Glutamatergic neuron (in vitro differentiated cells): ENCODE results near the gene PRKCH. TPM values are rescaled to one million over a fixed set of nuclear protein-coding genes. Genes with fewer than 3 reads are reported as not detected.

Experiments
- DNase-seq: peaks from one replicate; pipeline ENCODE4 v3.0.0; 2022
- H3K27ac Mint-ChIP-seq: one replicate; pipeline ENCODE4 v1.8.0; 2020; ENCODE audit warnings: mild to moderate bottlenecking, mixed read lengths, inconsistent platforms; ENCODE audit not compliant: unreplicated experiment
- H3K27me3 Mint-ChIP-seq: one replicate; pipeline ENCODE4 v1.8.0; 2020; ENCODE audit warnings: mild to moderate bottlenecking, moderate library complexity, mixed read lengths, inconsistent platforms; ENCODE audit not compliant: unreplicated experiment
- H3K36me3 Mint-ChIP-seq: one replicate; pipeline ENCODE4 v1.8.0; 2020; ENCODE audit warnings: mild to moderate bottlenecking, mixed read lengths, inconsistent platforms; ENCODE audit not compliant: unreplicated experiment
- H3K4me1 Mint-ChIP-seq: one replicate; pipeline ENCODE4 v1.8.0; 2020; ENCODE audit warnings: mild to moderate bottlenecking, low read depth, mixed read lengths, inconsistent platforms; ENCODE audit not compliant: unreplicated experiment
- H3K4me3 Mint-ChIP-seq: one replicate; pipeline ENCODE4 v1.8.0; 2020; ENCODE audit warnings: mild to moderate bottlenecking, mixed read lengths, inconsistent platforms; ENCODE audit not compliant: unreplicated experiment
- H3K9me3 Mint-ChIP-seq: one replicate; pipeline ENCODE4 v1.8.0; 2020; ENCODE audit warnings: mild to moderate bottlenecking, moderate library complexity, mixed read lengths, inconsistent platforms; ENCODE audit not compliant: unreplicated experiment
- CTCF ChIP-seq: fragments of 200-600 bp; sonication (generic); IDR thresholded peaks from one replicate; pipeline ENCODE4 v1.5.0; 2021; ENCODE audit not compliant: partially characterized antibody, unreplicated experiment
- total RNA-seq: library from RNA; stranded (reverse); fragmentation: NEBNext Ultra II Directional; extraction: Animal tissue kit (Norgen Biotek cat#: 25700); gene quantifications from one replicate; pipeline ENCODE4 v1.2.1, GENCODE V29; 2021; ENCODE audit not compliant: unreplicated experiment

The PRKCH gene
- total RNA-seq, 1 donor from 2014 or later = 0.54 TPM

- Mint-ChIP-seq H3K4me1 (no peaks in the 10 kb centered on the region), H3K4me3 (no peak overlapping the region), H3K36me3 (no peaks in the 10 kb centered on the region), H3K27me3 (peaks cover 2% of the 10 kb centered on the region), H3K9me3 (no peaks in the 10 kb centered on the region), H3K27ac (no peak overlapping the region)
- no peak for DNase-seq
- TF ChIP-seq CTCF = no peak
Observed at GRCh38 chr14:61555056-61555838, 233.9 kb downstream of the PRKCH start.

GRCh38 chr14:61556455-61556854 is 235.1 kb downstream of the PRKCH start:
- no peaks in the 10 kb centered on the region for H3K36me3 Mint-ChIP-seq
- H3K27me3 Mint-ChIP-seq = peaks cover 2% of the 10 kb centered on the region
- peaks cover 3% of the 10 kb centered on the region for H3K4me1 Mint-ChIP-seq
- H3K9me3 Mint-ChIP-seq = no peaks in the 10 kb centered on the region
- DNase-seq = no peak
- no peak overlapping the region for H3K27ac Mint-ChIP-seq
- TF ChIP-seq CTCF = no peak
- H3K4me3 Mint-ChIP-seq = no peak overlapping the region

GRCh38 chr14:61557262-61557661 is 235.9 kb downstream of the PRKCH start:
- H3K4me3 Mint-ChIP-seq = no peak overlapping the region
- H3K27ac Mint-ChIP-seq = no peak overlapping the region
- no peaks in the 10 kb centered on the region for H3K36me3 Mint-ChIP-seq
- TF ChIP-seq CTCF = no peak
- H3K4me1 Mint-ChIP-seq = peaks cover 9% of the 10 kb centered on the region
- DNase-seq = no peak
- no peaks in the 10 kb centered on the region for H3K27me3 Mint-ChIP-seq
- no peaks in the 10 kb centered on the region for H3K9me3 Mint-ChIP-seq

- peaks cover 9% of the 10 kb centered on the region for H3K4me1 Mint-ChIP-seq
- H3K4me3 Mint-ChIP-seq = no peak overlapping the region
- H3K27me3 Mint-ChIP-seq = no peaks in the 10 kb centered on the region
- no peaks in the 10 kb centered on the region for H3K36me3 Mint-ChIP-seq
- no peak for TF ChIP-seq CTCF
- no peak for DNase-seq
- no peak overlapping the region for H3K27ac Mint-ChIP-seq
- H3K9me3 Mint-ChIP-seq = no peaks in the 10 kb centered on the region
Observed at GRCh38 chr14:61557854-61558253, 236.5 kb downstream of the PRKCH start.

- H3K27ac Mint-ChIP-seq = no peak overlapping the region
- no peak for TF ChIP-seq CTCF
- no peaks in the 10 kb centered on the region for H3K27me3 Mint-ChIP-seq
- peaks cover 9% of the 10 kb centered on the region for H3K4me1 Mint-ChIP-seq
- no peak for DNase-seq
- no peak overlapping the region for H3K4me3 Mint-ChIP-seq
- no peaks in the 10 kb centered on the region for H3K36me3 Mint-ChIP-seq
- no peaks in the 10 kb centered on the region for H3K9me3 Mint-ChIP-seq
Observed at GRCh38 chr14:61558271-61558670, 236.9 kb downstream of the PRKCH start.
